HTERT RPE-1 (cell line): ENCODE measurements around the gene MDFI.

ENCODE experiments used
- in situ Hi-C: fragments of 300-500 bp; cut with MboI; formaldehyde crosslinking; loops from 4 replicates; pipeline ENCODE4 v1.14.3; 2020; ENCODE audit warnings: low sequenced_read_pairs

Gene MDFI

DNA sequence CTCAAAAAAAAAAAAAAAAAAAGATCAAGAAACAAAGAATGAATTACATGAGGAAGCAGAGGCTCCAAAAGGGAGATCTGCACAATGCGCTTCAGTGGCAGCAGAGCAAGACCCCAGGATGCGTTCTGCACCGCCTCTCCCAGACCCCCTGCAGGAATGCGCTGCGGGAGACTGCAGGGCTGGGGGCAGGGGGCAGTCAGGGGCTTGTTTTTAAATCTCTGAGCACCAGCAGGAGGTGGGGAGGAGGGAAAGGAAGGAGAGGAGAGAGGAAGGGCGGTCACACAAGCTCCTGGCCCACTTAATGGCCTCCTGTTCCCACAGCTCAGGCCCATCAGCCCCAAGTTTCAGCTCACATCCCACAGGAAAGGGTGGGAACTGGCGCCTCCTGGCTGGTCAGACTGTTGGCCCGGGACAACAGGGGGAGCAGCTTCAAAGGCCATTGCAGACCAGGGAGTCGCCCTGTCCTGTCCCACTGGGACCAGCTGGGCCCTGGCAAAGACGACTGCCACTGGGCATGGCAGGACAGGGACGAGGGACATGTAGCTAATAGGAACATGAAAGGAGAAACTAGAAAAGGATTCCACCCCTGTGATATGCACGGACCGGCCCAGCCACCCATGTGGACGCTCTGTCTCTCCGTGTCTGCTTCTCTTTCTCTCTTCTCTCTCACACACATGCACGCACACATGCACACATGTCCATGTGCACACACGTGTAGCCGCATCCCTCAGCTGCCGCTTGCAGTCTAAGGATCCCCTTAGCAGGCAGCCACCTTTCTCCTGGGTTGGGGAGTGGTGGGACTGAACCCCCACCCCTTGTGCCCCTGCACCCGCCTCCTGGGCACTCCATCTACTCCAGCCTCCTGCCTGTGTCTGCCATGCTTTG is 62.4 kb downstream of the MDFI start:
- in situ Hi-C loops: no loop called here

DNA sequence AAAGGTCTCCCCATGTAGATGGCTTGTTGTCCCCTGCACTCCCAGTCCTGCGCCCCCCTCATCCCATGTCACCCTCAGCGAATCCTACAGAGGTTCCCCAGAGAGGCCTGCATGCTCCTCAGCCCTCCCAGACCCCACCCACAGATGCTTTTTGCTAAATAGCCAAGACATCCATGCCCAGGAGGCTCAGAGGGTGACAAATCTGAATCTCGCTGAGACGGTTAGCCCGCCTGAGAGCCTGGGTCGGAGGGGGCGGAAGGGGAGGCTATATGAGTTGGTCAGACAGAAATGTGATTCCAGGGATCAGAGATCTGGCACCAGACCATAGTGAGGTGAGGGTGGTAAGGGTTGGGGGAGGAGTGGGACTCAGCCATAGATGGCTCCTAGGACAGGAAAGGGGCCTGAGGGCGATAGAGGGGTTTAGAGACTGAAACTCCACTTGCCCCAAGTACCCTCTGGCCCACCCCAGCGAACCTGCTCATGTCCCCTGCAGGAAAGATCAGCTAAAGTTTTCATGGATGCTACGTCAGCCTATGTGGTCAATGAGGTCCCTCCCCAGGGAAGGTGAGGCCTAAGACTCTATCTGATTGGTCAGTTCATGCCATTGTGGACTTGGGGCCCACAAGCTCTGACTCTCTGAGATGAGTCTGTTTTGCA is 63.9 kb downstream of the MDFI start:
- in situ Hi-C loops: no loop called here

GRCh38 chr6:41702771-41703494 is 64.7 kb downstream of the MDFI start:
- in situ Hi-C loops: no loop called here
